ENCODE results near the gene IDH2.
"Not testable (repeated sequence)": the region's sequence is repeated elsewhere in the genome, so short reads cannot be mapped to it uniquely, and the experiment has no call there.

The IDH2 gene

GRCh38 chr15:90119367-90119766, 17.1 kb upstream of the IDH2 start:
- no peaks in the 10 kb centered on the region for H3K4me1 ChIP-seq
- no peak overlapping the region for H3K27ac ChIP-seq
- TF ChIP-seq CTCF (IDR thresholded peaks at IDR 0.05): no peak
- H3K36me3 ChIP-seq (ENCODE audit: control insufficient read depth, insufficient read depth, low read length): no peaks in the 10 kb centered on the region
- H3K4me2 ChIP-seq (ENCODE audit: low read length): no peak overlapping the region
- no peaks in the 10 kb centered on the region for H3K79me2 ChIP-seq
- H3K9ac ChIP-seq: no peak overlapping the region
- H2AFZ ChIP-seq: no peak overlapping the region
- no peak overlapping the region for H3K4me3 ChIP-seq (ENCODE audit: low read depth, low read length)
- H3K27me3 ChIP-seq (ENCODE audit: control insufficient read depth, insufficient read depth, low read length): no peaks in the 10 kb centered on the region
- H3K9me3 ChIP-seq (ENCODE audit: control insufficient read depth, low read length): no peaks in the 10 kb centered on the region

- Histone ChIP-seq H3K27me3 (ENCODE audit: control insufficient read depth, insufficient read depth, low read length) (no peaks in the 10 kb centered on the region), H3K36me3 (ENCODE audit: control insufficient read depth, insufficient read depth, low read length) (no peaks in the 10 kb centered on the region), H3K9me3 (ENCODE audit: control insufficient read depth, low read length) (no peaks in the 10 kb centered on the region), H3K9ac (no peak overlapping the region), H3K4me3 (ENCODE audit: low read depth, low read length) (no peak overlapping the region), H3K4me2 (ENCODE audit: low read length) (no peak overlapping the region), H3K79me2 (no peaks in the 10 kb centered on the region), H2AFZ (no peak overlapping the region), H3K4me1 (no peaks in the 10 kb centered on the region), H3K27ac (no peak overlapping the region)
- no peak for TF ChIP-seq CTCF (IDR thresholded peaks at IDR 0.05)
Observed at GRCh38 chr15:90115783-90116182, 13.5 kb upstream of the IDH2 start.

GRCh38 chr15:90114451-90114901, 12.2 kb upstream of the IDH2 start:
- no peaks in the 10 kb centered on the region for H3K4me1 ChIP-seq
- no peak overlapping the region for H2AFZ ChIP-seq
- H3K36me3 ChIP-seq (ENCODE audit: control insufficient read depth, insufficient read depth, low read length): no peaks in the 10 kb centered on the region
- no peak for TF ChIP-seq CTCF (IDR thresholded peaks at IDR 0.05)
- H3K4me3 ChIP-seq (ENCODE audit: low read depth, low read length): no peak overlapping the region
- no peak overlapping the region for H3K4me2 ChIP-seq (ENCODE audit: low read length)
- H3K79me2 ChIP-seq: no peaks in the 10 kb centered on the region
- no peak overlapping the region for H3K9ac ChIP-seq
- H3K27ac ChIP-seq: no peak overlapping the region
- H3K9me3 ChIP-seq (ENCODE audit: control insufficient read depth, low read length): no peaks in the 10 kb centered on the region
- H3K27me3 ChIP-seq (ENCODE audit: control insufficient read depth, insufficient read depth, low read length): no peaks in the 10 kb centered on the region

GRCh38 chr15:90113166-90113565, 10.9 kb upstream of the IDH2 start:
- no peaks in the 10 kb centered on the region for H3K79me2 ChIP-seq
- H2AFZ ChIP-seq: no peak overlapping the region
- H3K36me3 ChIP-seq (ENCODE audit: control insufficient read depth, insufficient read depth, low read length): no peaks in the 10 kb centered on the region
- no peak overlapping the region for H3K4me3 ChIP-seq (ENCODE audit: low read depth, low read length)
- H3K9ac ChIP-seq: no peak overlapping the region
- no peaks in the 10 kb centered on the region for H3K27me3 ChIP-seq (ENCODE audit: control insufficient read depth, insufficient read depth, low read length)
- TF ChIP-seq CTCF (IDR thresholded peaks at IDR 0.05): no peak
- no peak overlapping the region for H3K4me2 ChIP-seq (ENCODE audit: low read length)
- H3K4me1 ChIP-seq: no peaks in the 10 kb centered on the region
- no peaks in the 10 kb centered on the region for H3K9me3 ChIP-seq (ENCODE audit: control insufficient read depth, low read length)
- H3K27ac ChIP-seq: no peak overlapping the region

GRCh38 chr15:90109163-90109751, 7.0 kb upstream of the IDH2 start:
- not testable (repeated sequence) for H3K79me2 ChIP-seq; H3K27me3 ChIP-seq (ENCODE audit: control insufficient read depth, insufficient read depth, low read length); H3K9ac ChIP-seq; H3K27ac ChIP-seq; H2AFZ ChIP-seq; H3K4me3 ChIP-seq (ENCODE audit: low read depth, low read length); H3K4me1 ChIP-seq; H3K4me2 ChIP-seq (ENCODE audit: low read length); H3K36me3 ChIP-seq (ENCODE audit: control insufficient read depth, insufficient read depth, low read length); H3K9me3 ChIP-seq (ENCODE audit: control insufficient read depth, low read length)

GRCh38 chr15:90108038-90108437, 5.8 kb upstream of the IDH2 start:
- not testable (repeated sequence) for H3K9ac ChIP-seq; H3K4me2 ChIP-seq (ENCODE audit: low read length); H3K4me3 ChIP-seq (ENCODE audit: low read depth, low read length); H2AFZ ChIP-seq; H3K36me3 ChIP-seq (ENCODE audit: control insufficient read depth, insufficient read depth, low read length); H3K9me3 ChIP-seq (ENCODE audit: control insufficient read depth, low read length); H3K27ac ChIP-seq; H3K27me3 ChIP-seq (ENCODE audit: control insufficient read depth, insufficient read depth, low read length); H3K79me2 ChIP-seq
- H3K4me1 ChIP-seq: peaks cover 13% of the 10 kb centered on the region

Measured in parathyroid adenoma (tissue), 2 donors.